ENCODE data around the gene LAMA3. TPM values are rescaled to one million over a fixed set of nuclear protein-coding genes. Genes with fewer than 3 reads are reported as not detected.

The LAMA3 gene
- total RNA-seq, 1 donor from 2014 or later = 106 TPM

GRCh38 chr18:23682045-23682444 is 7.2 kb upstream of the LAMA3 start:
- Histone ChIP-seq H3K4me1 (peaks cover 8% of the 10 kb centered on the region), H3K9me3 (no peaks in the 10 kb centered on the region), H3K36me3 (no peaks in the 10 kb centered on the region), H3K27ac (no peak overlapping the region), H3K4me3 (no peak overlapping the region), H3K27me3 (no peaks in the 10 kb centered on the region)
- intact Hi-C loops (cut with DNase I) = no loop called here
- DNase-seq (ENCODE audit: extremely low spot score in 2 of 2) = no peak
- TF ChIP-seq POLR2AphosphoS5 (IDR thresholded peaks at IDR 0.05; ENCODE audit: insufficient read depth in 1 of 2, low read depth in 1 of 2) = no peak
- no peak for TF ChIP-seq CTCF (IDR thresholded peaks at IDR 0.05)
- TF ChIP-seq POLR2A (IDR thresholded peaks at IDR 0.05) = no peak

GRCh38 chr18:23682472-23682871 is 6.8 kb upstream of the LAMA3 start:
- DNase-seq (ENCODE audit: extremely low spot score in 2 of 2) = no peak
- H3K36me3 ChIP-seq = no peaks in the 10 kb centered on the region
- H3K27ac ChIP-seq = no peak overlapping the region
- no peak overlapping the region for H3K4me3 ChIP-seq
- TF ChIP-seq POLR2A (IDR thresholded peaks at IDR 0.05) (no peak), POLR2AphosphoS5 (IDR thresholded peaks at IDR 0.05; ENCODE audit: insufficient read depth in 1 of 2, low read depth in 1 of 2) (no peak), CTCF (IDR thresholded peaks at IDR 0.05) (no peak)
- intact Hi-C loops (cut with DNase I) = no loop called here
- no peaks in the 10 kb centered on the region for H3K9me3 ChIP-seq
- H3K27me3 ChIP-seq = no peaks in the 10 kb centered on the region
- H3K4me1 ChIP-seq = peaks cover 8% of the 10 kb centered on the region

GRCh38 chr18:23683155-23683554 is 6.1 kb upstream of the LAMA3 start:
- Histone ChIP-seq H3K4me3 (no peak overlapping the region), H3K4me1 (peaks cover 8% of the 10 kb centered on the region), H3K9me3 (no peaks in the 10 kb centered on the region), H3K27ac (no peak overlapping the region), H3K36me3 (no peaks in the 10 kb centered on the region), H3K27me3 (no peaks in the 10 kb centered on the region)
- intact Hi-C loops (cut with DNase I) = no loop called here
- no peak for DNase-seq (ENCODE audit: extremely low spot score in 2 of 2)
- no peak for TF ChIP-seq POLR2A (IDR thresholded peaks at IDR 0.05)
- TF ChIP-seq CTCF (IDR thresholded peaks at IDR 0.05) = no peak
- TF ChIP-seq POLR2AphosphoS5 (IDR thresholded peaks at IDR 0.05; ENCODE audit: insufficient read depth in 1 of 2, low read depth in 1 of 2) = no peak

GRCh38 chr18:23683671-23684070 is 5.6 kb upstream of the LAMA3 start:
- Histone ChIP-seq H3K36me3 (no peaks in the 10 kb centered on the region), H3K9me3 (no peaks in the 10 kb centered on the region), H3K27me3 (no peaks in the 10 kb centered on the region), H3K4me1 (peaks cover 12% of the 10 kb centered on the region), H3K27ac (no peak overlapping the region), H3K4me3 (no peak overlapping the region)
- intact Hi-C loops (cut with DNase I) = no loop called here
- no peak for DNase-seq (ENCODE audit: extremely low spot score in 2 of 2)
- TF ChIP-seq POLR2AphosphoS5 (IDR thresholded peaks at IDR 0.05; ENCODE audit: insufficient read depth in 1 of 2, low read depth in 1 of 2) (no peak), CTCF (IDR thresholded peaks at IDR 0.05) (no peak), POLR2A (IDR thresholded peaks at IDR 0.05) (no peak)

- H3K9me3 ChIP-seq = no peaks in the 10 kb centered on the region
- H3K4me1 ChIP-seq = peaks cover 17% of the 10 kb centered on the region
- H3K4me3 ChIP-seq = peak overlapping the region in 1 of 2 donors; percentile 15
- TF ChIP-seq POLR2AphosphoS5 (IDR thresholded peaks at IDR 0.05; ENCODE audit: insufficient read depth in 1 of 2, low read depth in 1 of 2) (peak in 1 of 2 donors; percentile 29), POLR2A (IDR thresholded peaks at IDR 0.05) (no peak), CTCF (IDR thresholded peaks at IDR 0.05) (no peak)
- no peaks in the 10 kb centered on the region for H3K27me3 ChIP-seq
- no peaks in the 10 kb centered on the region for H3K36me3 ChIP-seq
- intact Hi-C loops (cut with DNase I) = no loop called here
- peak overlapping the region; percentile 3 for H3K27ac ChIP-seq
- no peak for DNase-seq (ENCODE audit: extremely low spot score in 2 of 2)
These were observed 4.6 kb upstream of the LAMA3 start for GRCh38 chr18:23684515-23685197.
